NCI-H345 treated with DMSO at 0.1 percent for 48 hours (cell line): Measurements from ENCODE around the gene HS2ST1.
"Not testable (repeated sequence)": the region's sequence is repeated elsewhere in the genome, so short reads cannot be mapped to it uniquely, and the experiment has no call there.

Experiments used
- DNase-seq: peaks from one replicate; lab custom pipeline; 2025; ENCODE audit not compliant: unreplicated experiment; lab: John Stamatoyannopoulos, UW

HS2ST1 gene

DNA sequence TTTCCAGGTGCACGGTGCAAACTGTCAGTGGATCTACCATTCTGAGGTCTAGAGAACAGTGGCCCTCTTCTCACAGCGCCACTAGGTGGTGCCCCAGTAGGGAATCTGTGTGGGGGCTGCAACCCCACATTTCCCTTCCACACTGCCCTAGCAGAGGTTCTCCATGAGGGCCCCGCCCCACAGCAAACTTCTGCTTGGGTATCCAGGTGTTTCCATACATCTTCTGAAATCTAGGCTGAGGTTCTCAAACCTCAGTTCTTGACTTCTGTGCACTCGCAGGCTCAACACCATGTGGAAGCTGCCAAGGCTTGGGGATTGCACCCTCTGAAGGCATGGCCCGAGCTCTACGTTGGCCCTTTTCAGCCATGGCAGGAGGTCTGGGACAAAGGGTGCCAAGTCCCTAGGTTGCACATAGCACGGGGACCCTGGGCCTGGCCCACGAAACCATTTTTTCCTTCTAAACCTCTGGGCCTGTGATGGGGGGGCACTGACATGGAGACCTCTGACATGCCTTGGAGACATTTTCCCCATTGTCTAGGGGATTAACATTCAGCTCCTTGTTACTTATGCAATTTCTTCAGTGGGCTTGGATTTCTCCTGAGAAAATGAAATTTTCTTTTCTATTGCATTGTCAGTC, 10.0 kb downstream of the HS2ST1 start:
- no peak for DNase-seq

DNA sequence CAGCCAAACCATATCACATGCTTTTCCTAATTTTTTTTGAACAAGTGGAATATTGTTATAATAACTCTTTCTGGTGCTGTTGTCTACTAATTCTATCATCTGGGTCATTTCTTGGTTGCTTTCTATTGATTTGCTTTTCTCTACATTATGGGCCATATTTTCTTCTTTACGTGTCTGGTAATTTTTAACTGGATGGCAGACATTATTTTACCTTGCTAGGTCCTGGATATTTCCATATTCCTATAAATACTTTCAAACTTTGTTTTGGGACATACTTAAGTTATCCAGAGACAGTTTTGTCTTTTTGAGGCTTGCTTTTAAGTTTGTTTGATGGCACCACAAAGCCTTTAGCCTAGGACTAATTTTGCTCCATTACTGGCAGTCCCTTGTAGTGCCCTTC, 11.3 kb downstream of the HS2ST1 start:
- DNase-seq, result no peak

DNA sequence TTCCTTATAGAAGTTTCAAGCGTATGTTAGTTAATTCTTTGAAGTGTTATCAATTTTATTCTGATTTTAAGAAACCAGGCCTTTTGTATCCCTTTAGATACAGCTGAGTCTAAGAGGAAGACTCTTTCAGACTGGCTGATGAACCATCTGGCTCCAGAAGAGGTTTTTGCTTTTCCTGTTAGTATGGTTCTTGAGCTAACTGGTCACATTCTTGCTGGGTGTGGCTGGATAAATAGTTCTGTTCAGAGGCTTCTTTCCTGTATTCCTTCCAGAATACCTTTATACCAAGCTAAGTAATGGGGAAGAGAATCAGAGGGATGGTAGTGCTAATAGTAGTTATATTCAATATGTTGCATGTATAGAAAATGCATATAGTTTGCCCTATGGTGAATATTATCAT, 12.4 kb downstream of the HS2ST1 start:
- no peak for DNase-seq

DNA sequence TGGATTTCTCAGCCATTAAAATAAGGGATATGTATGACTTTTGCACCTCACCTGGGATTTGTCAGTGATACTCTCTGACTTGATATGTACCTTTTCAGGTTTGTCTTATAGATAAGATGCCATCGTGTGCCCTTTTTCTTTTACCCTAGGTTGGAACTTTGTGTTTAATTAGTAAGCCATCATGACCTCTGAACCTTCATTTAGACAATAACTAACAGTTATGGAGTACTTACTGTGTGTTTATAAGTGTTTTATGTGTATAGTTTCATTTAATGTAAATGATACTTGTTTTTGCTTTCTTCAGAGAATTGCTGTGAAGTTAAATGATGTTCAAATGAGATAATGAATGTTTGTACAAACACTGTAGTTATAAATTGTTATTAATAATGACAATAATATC, 14.4 kb downstream of the HS2ST1 start:
- DNase-seq, result no peak

DNA sequence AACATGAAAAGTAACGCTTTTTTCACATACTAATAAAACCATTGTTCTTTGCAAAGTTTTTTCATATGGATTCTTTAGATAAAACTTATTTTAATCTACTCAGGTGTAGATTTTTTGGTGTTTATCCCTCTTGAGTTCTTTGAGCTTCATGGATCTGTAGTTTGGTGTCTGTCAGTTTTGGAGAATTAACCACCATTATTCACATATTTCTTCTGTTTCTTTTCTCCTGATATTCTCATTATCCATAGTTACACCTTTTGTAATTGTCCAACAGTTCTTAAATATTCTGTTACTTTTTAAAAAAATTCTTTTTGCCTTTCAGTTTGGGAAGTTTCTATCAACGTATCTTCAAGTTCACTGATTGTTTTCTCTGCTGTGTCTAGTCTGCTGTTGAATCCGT, 18.6 kb downstream of the HS2ST1 start:
- DNase-seq, result no peak

DNA sequence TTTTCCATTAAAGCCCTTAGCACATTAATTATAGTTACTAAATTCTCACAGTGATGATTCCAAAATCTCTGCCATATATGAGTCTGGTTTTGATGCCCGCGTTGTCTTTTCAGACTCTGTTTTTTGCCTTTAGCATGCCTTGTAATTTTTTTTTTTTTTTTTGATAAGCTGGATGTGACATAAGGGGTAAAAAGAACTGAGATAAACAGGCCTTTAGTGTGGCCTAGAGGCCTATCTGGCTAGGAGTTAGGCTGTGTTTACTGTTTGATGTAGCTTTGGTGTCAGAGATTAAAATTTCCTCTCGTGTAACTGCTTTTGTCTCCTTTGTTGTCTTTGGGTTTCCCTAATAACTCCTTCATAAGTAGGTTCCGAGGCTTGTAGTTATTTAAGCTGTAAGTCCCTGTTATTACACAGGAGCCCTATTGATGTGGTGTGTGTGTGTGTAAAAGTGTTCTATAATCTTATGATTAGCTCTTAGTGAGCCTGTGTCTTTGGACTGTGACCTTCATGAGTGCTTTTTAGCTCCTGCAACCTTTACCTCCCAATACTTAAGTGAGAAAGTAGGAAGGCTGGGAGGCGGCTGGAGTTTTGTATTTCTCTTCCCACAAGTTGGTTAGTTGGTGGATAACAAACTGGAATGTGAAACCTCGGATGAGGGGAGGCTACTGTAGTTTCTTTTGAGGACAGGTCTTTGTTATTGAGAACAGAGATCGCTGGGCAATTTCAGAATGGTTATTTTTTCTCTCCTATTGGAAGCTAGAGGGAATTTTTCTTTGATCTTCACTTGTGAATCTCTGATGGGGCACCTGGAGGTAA, 19.3 kb downstream of the HS2ST1 start:
- DNase-seq, result no peak

DNA sequence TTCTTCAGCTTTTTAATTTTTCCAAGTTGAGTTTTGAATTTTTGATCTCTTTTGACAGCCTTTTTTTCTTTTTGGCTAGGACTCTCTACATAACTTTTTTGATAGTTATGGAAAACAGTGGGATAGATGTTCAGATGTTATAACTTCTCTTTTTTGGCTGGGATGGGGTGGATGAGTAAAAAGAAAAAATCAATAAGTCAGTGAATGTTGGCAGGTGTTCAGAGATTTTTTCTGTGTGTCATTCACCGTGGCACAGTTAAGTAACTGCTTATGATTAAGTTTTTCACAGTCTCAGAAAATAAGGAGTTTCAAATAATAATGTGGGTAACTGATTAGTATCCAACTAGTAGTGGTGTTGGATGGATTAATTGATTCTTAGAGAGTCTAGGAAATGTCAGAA, 24.0 kb downstream of the HS2ST1 start:
- no peak for DNase-seq

DNA sequence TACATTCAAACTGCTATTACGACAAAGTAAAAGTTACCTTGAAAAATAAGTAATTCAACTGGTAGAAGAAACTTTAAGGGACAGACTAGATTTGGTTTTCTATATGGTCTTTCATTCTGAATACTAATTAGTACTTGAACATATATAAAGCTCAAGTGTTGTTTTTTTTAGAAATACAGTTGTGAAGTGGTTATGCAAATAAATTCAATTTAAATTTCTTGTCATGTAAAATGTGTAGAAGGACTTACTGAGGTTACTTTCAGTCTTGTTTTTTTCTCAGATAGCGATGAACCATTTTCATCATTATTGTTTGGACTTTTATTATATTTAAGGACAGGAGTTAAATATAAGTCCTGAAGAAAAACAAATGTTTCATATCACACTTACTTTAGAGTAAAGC, 24.4 kb downstream of the HS2ST1 start:
- DNase-seq, result no peak

DNA sequence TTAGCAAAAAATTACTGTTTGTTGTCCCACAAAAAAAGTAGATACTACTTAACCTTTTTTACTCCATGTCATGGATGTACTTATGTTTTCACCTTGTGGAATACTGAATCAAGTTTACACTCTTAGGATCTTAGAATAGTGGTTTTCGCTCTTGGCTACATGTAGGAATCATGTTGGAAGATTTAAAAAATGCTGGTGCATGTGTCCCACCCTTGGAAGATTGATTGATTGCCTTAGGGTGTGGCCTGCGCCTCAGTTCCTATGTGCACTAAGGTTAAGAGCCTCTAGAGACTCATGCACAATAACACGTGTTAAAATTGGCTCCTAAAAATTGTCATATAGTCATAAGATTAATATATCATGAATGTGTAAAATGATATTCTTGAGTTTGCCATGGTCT, 25.0 kb downstream of the HS2ST1 start:
- no peak for DNase-seq

DNA sequence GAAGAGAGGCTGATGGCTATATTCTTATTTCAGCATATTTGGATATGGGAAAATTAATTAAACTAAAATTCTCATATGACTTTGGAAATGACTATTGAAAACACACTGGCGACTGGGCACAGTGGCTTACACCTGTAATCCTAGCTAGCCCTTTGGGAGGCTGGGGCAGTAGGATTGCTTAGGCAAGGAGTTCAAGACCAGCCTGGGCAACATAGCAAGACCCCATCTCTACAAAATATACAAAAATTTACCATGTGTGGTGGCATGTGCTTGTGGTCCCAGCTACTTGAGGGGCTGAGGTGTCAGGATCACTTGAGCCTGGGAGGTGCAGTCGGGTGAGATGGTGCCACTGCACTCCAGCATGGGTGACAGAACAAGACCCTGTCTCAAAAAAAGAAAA, 26.2 kb downstream of the HS2ST1 start:
- DNase-seq, result no peak

DNA sequence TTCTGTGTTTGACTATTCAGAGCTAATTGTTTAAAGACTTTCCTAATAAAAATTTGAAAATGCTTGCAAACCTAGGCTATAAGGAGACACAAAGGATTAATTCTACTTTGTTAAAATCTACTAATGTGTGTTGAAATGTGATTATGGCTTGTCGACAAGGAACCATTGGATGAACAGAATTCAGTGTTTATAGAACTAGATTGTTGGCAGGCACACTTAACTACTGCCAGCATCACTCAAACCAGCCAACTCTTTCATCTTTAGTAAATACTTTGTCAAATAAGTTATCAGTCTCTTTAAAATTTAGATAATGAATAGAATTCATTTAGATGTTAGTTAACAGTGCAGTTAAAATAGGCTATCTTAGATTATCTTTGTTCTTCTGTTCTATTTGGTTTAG, 27.6 kb downstream of the HS2ST1 start:
- DNase-seq, result no peak

DNA sequence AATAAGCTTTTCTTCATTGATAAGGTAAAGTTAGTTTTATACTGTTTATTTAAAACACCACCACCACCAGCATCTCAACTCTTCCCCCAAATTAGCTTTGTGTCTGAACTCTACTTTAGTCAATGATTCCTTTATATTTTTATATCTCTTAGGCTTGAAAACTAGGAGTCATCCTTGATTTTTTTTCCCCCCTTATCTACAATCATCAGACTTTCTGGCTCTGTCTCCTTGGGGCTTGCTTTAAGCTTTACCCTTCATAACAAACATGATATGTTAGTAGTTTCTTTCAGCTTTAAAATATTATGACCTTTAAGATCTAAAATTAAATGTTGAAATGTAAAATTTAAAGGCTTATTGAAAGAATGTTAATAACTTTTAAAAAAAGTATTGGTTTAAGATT, 28.3 kb downstream of the HS2ST1 start:
- no peak for DNase-seq

DNA sequence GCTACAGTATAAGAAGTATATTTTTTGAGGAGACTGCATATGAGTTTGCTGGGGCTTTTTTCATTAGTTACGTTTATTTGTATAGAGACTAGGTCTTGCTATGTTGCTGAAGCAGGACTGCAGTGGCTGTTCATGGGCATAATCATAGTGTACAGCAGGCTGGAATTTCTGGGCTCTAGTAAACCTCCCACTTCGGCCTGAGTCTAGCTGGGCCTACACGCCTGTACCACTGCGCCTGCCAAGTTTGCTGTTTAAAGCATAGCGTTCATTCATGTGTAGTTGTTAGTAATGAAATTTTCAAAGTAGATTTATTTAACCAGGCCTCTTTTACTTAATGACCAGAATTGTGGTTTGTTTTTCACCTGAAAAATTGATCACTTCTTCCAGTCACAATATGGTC, 33.8 kb downstream of the HS2ST1 start:
- DNase-seq, result no peak

DNA sequence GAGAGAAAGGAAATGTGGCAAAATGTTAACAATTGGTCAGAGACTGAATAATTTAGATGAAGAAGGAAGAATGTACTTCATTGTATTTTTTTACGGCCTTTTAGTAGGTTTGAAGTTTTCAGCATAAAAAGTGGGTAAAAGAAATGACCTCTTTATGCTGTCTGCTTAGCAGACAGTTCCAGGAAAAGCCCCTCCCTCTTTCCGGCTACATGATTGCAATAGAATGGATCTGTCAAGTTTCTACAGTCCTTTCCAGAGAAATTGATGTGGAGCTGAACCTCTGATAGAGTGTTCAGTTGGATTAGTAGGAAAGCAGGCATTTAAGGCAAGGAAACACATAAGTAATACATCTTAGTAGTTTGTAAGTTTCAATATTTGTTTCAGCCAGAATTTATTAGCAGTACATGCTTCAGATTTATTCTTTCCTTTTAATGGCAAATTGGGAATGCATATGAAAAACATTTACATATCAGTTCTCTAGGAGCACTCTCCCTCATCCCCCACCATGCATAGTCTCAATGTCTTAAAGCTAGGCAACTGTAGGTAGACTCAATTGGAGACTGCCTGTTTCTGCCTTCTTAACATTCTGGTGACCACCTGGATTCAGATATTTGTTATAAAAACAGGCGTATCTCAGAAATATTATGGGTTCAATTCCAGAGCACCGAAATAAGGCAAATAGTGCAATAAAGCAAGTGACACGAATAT, 36.4 kb downstream of the HS2ST1 start:
- DNase-seq, result no peak

DNA sequence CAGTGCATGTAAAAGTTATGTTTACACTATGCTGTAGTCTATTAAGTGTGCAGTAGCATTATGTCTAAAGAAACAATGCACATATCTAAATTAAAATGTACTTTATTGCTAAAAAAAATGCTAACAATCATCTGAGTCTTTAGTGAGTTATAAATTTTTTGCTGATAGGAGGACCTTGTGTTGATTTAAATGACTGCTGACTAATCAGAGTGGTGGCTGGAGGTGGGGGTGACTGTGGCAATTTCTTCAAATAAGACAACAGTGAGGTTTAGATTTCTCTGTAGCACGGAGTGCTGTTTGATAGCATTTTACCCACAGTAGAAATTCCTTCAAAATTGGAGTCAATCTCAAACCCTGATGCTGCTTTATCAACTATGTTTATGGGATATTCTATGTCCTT, 37.0 kb downstream of the HS2ST1 start:
- DNase-seq, result no peak

DNA sequence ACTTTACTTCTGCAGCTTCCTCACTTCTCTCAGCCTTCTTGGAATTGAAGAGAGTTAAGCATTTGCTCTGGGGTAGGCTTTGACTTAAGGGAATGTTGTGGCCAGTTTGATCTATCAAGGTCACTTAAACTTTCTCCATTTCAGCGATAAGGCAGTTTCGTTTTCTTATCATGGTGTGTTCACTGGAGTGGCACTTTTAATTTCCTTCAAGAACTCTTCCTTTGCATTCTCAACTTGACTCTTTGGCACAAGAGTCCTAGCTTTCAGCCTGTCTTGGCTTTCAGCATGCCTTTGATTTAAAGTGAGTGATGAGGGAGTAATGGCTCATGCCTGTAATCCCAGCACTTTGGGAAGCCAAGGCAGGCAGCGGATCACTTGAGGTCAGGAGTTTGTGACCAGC, 38.7 kb downstream of the HS2ST1 start:
- no peak for DNase-seq

DNA sequence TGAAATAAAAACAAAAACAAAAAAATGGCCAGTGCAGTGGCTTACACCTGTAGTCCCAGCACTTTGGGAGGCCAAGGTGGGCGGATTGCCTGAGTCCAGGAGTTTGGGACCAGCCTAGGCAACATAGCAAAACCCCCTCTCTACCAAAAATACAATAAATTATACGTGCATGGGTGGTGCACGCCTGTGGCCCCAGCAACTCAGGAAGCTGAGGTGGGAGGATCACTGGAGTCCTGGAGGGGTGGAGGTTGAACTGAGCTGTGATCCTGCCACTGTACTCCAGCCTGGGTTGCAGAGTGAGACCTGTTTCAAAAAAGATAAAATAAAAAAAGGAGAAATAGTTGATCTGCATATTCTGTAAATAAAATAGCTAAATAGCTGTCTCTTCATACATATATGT, 41.2 kb downstream of the HS2ST1 start:
- no peak for DNase-seq

DNA sequence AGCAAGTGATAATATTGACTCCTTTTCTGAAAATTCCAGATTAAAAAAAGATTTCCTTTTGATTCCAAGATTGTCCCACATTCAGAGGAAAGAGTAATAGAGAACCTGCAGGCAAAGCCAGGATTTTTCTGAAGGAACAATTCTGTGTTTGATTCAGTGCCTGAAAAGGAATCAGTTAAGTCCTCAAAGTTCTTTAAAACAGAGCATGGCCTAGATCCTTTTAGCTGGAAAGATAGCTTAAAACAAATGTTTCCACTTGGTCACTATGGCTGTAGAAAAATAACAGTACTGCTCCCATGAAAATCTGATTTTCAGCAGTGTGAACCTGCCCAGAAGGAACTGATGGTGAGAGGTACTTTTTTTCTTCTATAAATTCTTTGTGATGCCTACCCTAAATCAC, 41.8 kb downstream of the HS2ST1 start:
- no peak for DNase-seq

DNA sequence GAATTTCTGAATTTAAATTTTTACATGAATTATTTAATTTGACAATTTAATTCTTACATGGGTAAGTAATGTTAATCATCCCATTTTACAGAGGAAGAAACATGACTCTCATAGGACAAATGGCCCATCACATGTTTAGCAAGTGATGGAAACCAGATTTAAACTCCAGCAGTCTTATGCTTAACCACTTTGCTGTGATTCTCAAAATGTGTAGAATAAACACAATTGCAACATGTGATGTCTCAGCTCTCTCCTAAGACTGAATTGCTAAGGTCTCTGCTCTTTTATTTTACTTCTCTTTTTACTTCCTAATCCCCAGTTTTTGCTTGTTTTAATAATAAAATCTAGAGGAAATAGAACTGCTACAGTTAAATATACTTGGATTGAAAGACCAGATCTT, 42.8 kb downstream of the HS2ST1 start:
- DNase-seq, result no peak

DNA sequence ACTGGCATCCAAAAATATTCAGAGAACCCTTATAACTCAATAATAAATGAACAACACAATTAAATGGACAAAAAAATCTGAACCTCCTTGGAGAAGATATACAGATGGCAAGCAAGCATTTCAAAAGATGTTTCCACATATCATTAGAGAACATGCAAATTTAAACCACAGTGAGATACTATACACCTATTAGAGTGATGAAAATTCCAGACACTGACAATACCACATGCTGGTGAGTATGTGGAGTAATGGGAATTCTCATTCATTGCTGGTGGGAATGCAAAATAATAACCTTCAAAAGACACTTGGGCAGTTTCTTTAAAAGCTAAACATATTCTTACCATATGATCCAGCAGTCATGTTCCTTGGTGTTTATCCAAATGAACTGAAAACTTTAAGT, 46.1 kb downstream of the HS2ST1 start:
- DNase-seq, result no peak

DNA sequence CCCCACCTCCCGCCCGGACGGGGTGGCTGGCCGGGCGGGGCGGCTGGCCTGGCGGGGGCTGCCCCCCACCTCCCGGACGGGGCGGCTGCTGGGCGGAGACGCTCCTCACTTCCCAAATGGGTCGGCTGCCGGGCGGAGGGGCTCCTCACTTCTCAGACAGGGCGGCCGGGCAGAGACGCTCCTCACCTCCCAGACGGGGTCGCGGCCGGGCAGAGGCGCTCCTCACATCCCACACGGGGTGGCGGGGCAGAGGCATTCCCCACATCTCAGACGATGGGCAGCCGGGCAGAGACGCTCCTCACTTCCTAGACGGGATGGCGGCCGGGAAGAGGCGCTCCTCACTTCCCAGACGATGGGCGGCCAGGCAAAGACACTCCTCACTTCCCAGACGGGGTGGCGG, 49.4 kb downstream of the HS2ST1 start:
- DNase-seq, result not testable (repeated sequence)
